IMR-90 (cell line): ENCODE measurements around the gene CDH2. TPM values are rescaled to one million over a fixed set of nuclear protein-coding genes. Genes with fewer than 3 reads are reported as not detected.

Source experiments
- ATAC-seq: fragments of 200-7000 bp; cut with Tn5 transposase; 2 replicates; pipeline ENCODE4 v1.9.1; 2020; ENCODE audit warnings: low read depth, mild to moderate bottlenecking, moderate library complexity
- BruUV-seq: library from RNA; stranded (reverse); fragments of 400-500 nt; replicated peaks from 2 replicates; lab custom pipeline; 2021; lab: Mats Ljungman, UMichigan
- CTCF ChIA-PET: fragments of 300-600 bp; formaldehyde crosslinking; extraction: SDS; loops from one replicate; lab custom pipeline; 2021; ENCODE audit warnings: antibody characterized with exemption; lab: Yijun Ruan, JAX
- POLR2A ChIA-PET: fragments of 300-600 bp; sonication (Branson Sonifier 250); formaldehyde crosslinking; loops from one replicate; lab custom pipeline; 2022; ENCODE audit warnings: antibody characterized with exemption; ENCODE audit not compliant: unreplicated experiment; lab: Charles Lee
- DNase-seq: peaks from one replicate; pipeline ENCODE4 v3.0.0; 2013
- H2AFZ ChIP-seq: replicated peaks from 2 replicates; pipeline ENCODE3; 2013; ENCODE audit warnings: low read length, mild to moderate bottlenecking; ENCODE audit not compliant: poor library complexity
- H2AK5ac ChIP-seq: 2 replicates; pipeline ENCODE4 v1.6.1; 2013; ENCODE audit warnings: low read depth, low read length, inconsistent platforms
- H2AK9ac ChIP-seq: replicated peaks from 2 replicates; pipeline ENCODE3; 2013; ENCODE audit warnings: mild to moderate bottlenecking, low read depth, low read length, moderate library complexity; ENCODE audit not compliant: poor library complexity
- H2BK120ac ChIP-seq: 2 replicates; pipeline ENCODE4 v1.6.1; 2013; ENCODE audit warnings: low read depth, low read length, inconsistent platforms
- H2BK15ac ChIP-seq: 3 replicates; pipeline ENCODE4 v1.6.1; 2013; ENCODE audit warnings: low read depth, low read length, inconsistent platforms
- H2BK20ac ChIP-seq: 2 replicates; pipeline ENCODE4 v1.6.1; 2013; ENCODE audit warnings: low read depth, mild to moderate bottlenecking, inconsistent platforms, low read length, moderate library complexity
- H2BK5ac ChIP-seq: 2 replicates; pipeline ENCODE4 v1.6.1; 2013; ENCODE audit warnings: mild to moderate bottlenecking, low read depth, low read length, inconsistent platforms; ENCODE audit not compliant: poor library complexity, severe bottlenecking
- H3K14ac ChIP-seq: replicated peaks from 2 replicates; pipeline ENCODE4 v1.6.1; 2013; ENCODE audit warnings: low read depth, low read length, inconsistent platforms
- H3K18ac ChIP-seq: 2 replicates; pipeline ENCODE4 v1.6.1; 2013; ENCODE audit warnings: low read depth, low read length, control low read depth
- H3K23ac ChIP-seq: 2 replicates; pipeline ENCODE4 v1.6.1; 2013; ENCODE audit warnings: low read depth, low read length, inconsistent platforms
- H3K27ac ChIP-seq: 2 replicates; pipeline ENCODE4 v1.5.1; 2013; ENCODE audit warnings: mild to moderate bottlenecking, control low read depth, low read length; ENCODE audit not compliant: insufficient read depth
- H3K27me3 ChIP-seq: 2 replicates; pipeline ENCODE4 v1.6.1; 2013; ENCODE audit warnings: low read length; ENCODE audit not compliant: control insufficient read depth, insufficient read depth
- H3K36me3 ChIP-seq: 2 replicates; pipeline ENCODE4 v1.6.1; 2013; ENCODE audit warnings: low read length, mixed read lengths; ENCODE audit not compliant: control insufficient read depth, insufficient read depth
- H3K4ac ChIP-seq: 2 replicates; pipeline ENCODE4 v1.6.1; 2013; ENCODE audit warnings: low read depth, low read length, inconsistent platforms
- H3K4me1 ChIP-seq: 2 replicates; pipeline ENCODE4 v1.6.1; 2013; ENCODE audit warnings: low read length, mixed read lengths; ENCODE audit not compliant: control insufficient read depth, insufficient read depth
- H3K4me2 ChIP-seq: 2 replicates; pipeline ENCODE4 v1.6.1; 2013; ENCODE audit warnings: low read depth, mild to moderate bottlenecking, control low read depth, low read length, moderate library complexity
- H3K4me3 ChIP-seq: 2 replicates; pipeline ENCODE4 v1.5.1; 2013; ENCODE audit warnings: low read depth, mild to moderate bottlenecking, control low read depth, low read length, moderate library complexity; ENCODE audit not compliant: insufficient read depth
- H3K56ac ChIP-seq: 2 replicates; pipeline ENCODE4 v1.6.1; 2013; ENCODE audit warnings: low read length, inconsistent platforms; ENCODE audit not compliant: insufficient read depth; ENCODE audit errors: extremely low read depth
- H3K79me1 ChIP-seq, 2 experiments: 2 replicates each; pipeline ENCODE4 v1.6.1; 2013; ENCODE audit warnings: low read length in 2 of 2, inconsistent platforms in 1 of 2, low read depth in 1 of 2
- H3K9ac ChIP-seq: 2 replicates; pipeline ENCODE4 v1.6.1; 2013; ENCODE audit warnings: low read depth, low read length, control low read depth
- H3K9me1 ChIP-seq: 2 replicates; pipeline ENCODE4 v1.6.1; 2013; ENCODE audit warnings: low read length, inconsistent platforms; ENCODE audit not compliant: insufficient read depth
- H3K9me3 ChIP-seq: 2 replicates; pipeline ENCODE4 v1.6.1; 2013; ENCODE audit warnings: low read length; ENCODE audit not compliant: control insufficient read depth, insufficient read depth
- H4K20me1 ChIP-seq: 2 replicates; pipeline ENCODE4 v1.6.1; 2013; ENCODE audit warnings: low read length, inconsistent platforms; ENCODE audit not compliant: insufficient read depth
- H4K5ac ChIP-seq: 2 replicates; pipeline ENCODE4 v1.6.1; 2013; ENCODE audit warnings: mild to moderate bottlenecking, low read depth, low read length, control low read depth
- H4K8ac ChIP-seq, 2 experiments: 2 replicates each; pipeline ENCODE4 v1.6.1; 2013; ENCODE audit warnings: low read depth in 2 of 2, low read length in 2 of 2, control low read depth in 1 of 2, inconsistent platforms in 1 of 2
- H4K91ac ChIP-seq: 2 replicates; pipeline ENCODE4 v1.6.1; 2013; ENCODE audit warnings: low read depth, low read length, inconsistent platforms; ENCODE audit not compliant: insufficient read depth
- MAFK ChIP-seq: IDR thresholded peaks from 2 replicates; pipeline ENCODE4 v1.6.1; 2012; ENCODE audit warnings: low read depth, low read length, improper control_type of control experiment
- SMC3 ChIP-seq: fragments of 150-350 bp; IDR thresholded peaks from 2 replicates; pipeline ENCODE4 v1.6.1; 2016; ENCODE audit warnings: low read depth, mild to moderate bottlenecking, antibody characterized with exemption, low read length, moderate library complexity
- WGBS, 2 experiments: methylation state at CpG; one replicate each; pipeline versions ENCODE4 v1.1.5 to v1.1.7; 2013; ENCODE audit warnings: missing lambda C conversion rate in 2 of 2; ENCODE audit not compliant: insufficient read length in 1 of 2; ENCODE audit errors: extremely low coverage in 2 of 2; 5-methylcytosine and 5-hydroxymethylcytosine counted together
- dilution Hi-C: fragments of 300-500 bp; cut with HindIII; formaldehyde crosslinking; loops from one replicate; pipeline ENCODE4 v1.14.3; 2018; ENCODE audit warnings: low sequenced_read_pairs; ENCODE audit not compliant: unreplicated experiment
- in situ Hi-C: fragments of 300-500 bp; cut with MboI; formaldehyde crosslinking; loops from 3 replicates; pipeline ENCODE4 v1.14.3; 2019; ENCODE audit warnings: low sequenced_read_pairs, inconsistent platforms, mixed read lengths
- intact Hi-C: fragments of 100-400 bp; cut with micrococcal nuclease; formaldehyde crosslinking; loops from 2 replicates; pipeline ENCODE4 v1.10.0; 2022
- polyA plus RNA-seq, 3 experiments: library from polyadenylated mRNA; depleted of rRNA; stranded (reverse); fragments of >200 nt; gene quantifications; 2 replicates each; pipeline ENCODE4 v1.2.3, GENCODE V29; 2012; ENCODE audit warnings: low replicate concordance in 1 of 3
- total RNA-seq: library from RNA; depleted of rRNA; stranded (reverse); fragments of >200 nt; gene quantifications from 2 replicates; pipeline ENCODE4 v1.2.3, GENCODE V29; 2012

The CDH2 gene
- total and polyA plus RNA-seq, 2 of the 4 experiments (the other 2 are of a cell fraction), result 55.6 to 111 TPM

DNA sequence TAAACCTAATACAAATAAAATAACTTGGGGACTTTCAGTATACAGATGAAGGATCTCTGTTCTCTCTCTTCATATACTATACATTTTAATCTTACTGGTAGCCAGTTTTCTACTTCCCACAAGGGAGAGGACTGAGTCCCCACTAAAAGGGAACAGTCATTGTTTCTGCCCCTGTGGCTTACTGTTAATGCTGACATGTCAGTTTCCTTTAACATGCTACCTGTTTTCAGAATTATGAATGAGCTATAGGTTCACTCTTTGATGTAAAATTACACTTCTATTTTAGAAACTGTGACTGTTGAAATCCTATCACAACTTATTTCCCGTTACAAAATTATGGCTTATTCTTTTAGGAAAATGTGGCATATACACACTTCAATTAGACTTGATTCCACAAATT is 207.7 kb downstream of the CDH2 start:
- POLR2A ChIA-PET, result no interaction called here
- Histone ChIP-seq H3K4ac (no peak overlapping the region), H3K27ac (no peak overlapping the region), H3K4me2 (no peak overlapping the region), H2AFZ (no peak overlapping the region), H2BK5ac (no peak overlapping the region), H3K9ac (no peak overlapping the region), H4K20me1 (no peaks in the 10 kb centered on the region), H2BK20ac (no peak overlapping the region), H3K9me3 (no peaks in the 10 kb centered on the region), H3K4me1 (peaks cover 4% of the 10 kb centered on the region; the same call in 1 of the 2 replicates), H4K91ac (no peak overlapping the region), H3K9me1 (no peaks in the 10 kb centered on the region), H3K36me3 (peaks cover 4% of the 10 kb centered on the region; the same call in 1 of the 2 replicates), H3K79me1 (peaks cover 3 to 4% of the 10 kb centered on the region in 2 experiments; a peak in 2 of 4 replicates), H3K56ac (no peak overlapping the region), H3K18ac (no peak overlapping the region), H3K23ac (no peak overlapping the region), H2BK120ac (no peak overlapping the region), H2AK9ac (no peak overlapping the region), H4K8ac (no peak overlapping the region), H3K4me3 (no peak overlapping the region), H4K5ac (no peak overlapping the region), H3K14ac (no peak overlapping the region), H2BK15ac (no peak overlapping the region), H2AK5ac (no peak overlapping the region), H3K27me3 (no peaks in the 10 kb centered on the region)
- no CpG with 5 or more reads among the region's 1 CpG for whole genome bisulfite sequencing, 2 experiments
- CTCF ChIA-PET, result interaction anchor here (0.6 to 1.9 kb wide), 2 partner anchors 11 to 916 kb away, joined by 3 to 9 read pairs; no protein-coding TSS in a partner anchor
- ATAC-seq (no peak), DNase-seq (no peak)
- no TSS peak for BruUV-seq
- in situ Hi-C loops, result no loop called here
- dilution Hi-C loops, result no loop called here
- TF ChIP-seq MAFK, result peak; percentile 81
- TF ChIP-seq SMC3, result no peak
- intact Hi-C loops, result no loop called here
